HEK293 (cell line): ENCODE results near the gene APOB.

ENCODE experiments used
- CTCF ChIA-PET: fragments of 350-600 bp; formaldehyde crosslinking; extraction: SDS; loops from one replicate; lab custom pipeline; 2021; ENCODE audit warnings: antibody characterized with exemption; lab: Yijun Ruan, JAX
- POLR2A ChIA-PET: fragments of 300-600 bp; formaldehyde crosslinking; extraction: SDS; loops from one replicate; lab custom pipeline; 2020; ENCODE audit warnings: antibody characterized with exemption, inconsistent platforms; lab: Yijun Ruan, JAX
- H3K27ac ChIP-seq: fragments of 200-500 bp; sonication (Bioruptor generic); 2 replicates; pipeline ENCODE4 v1.5.1; 2014; ENCODE audit warnings: low read depth, low read length, control low read depth, inconsistent platforms; ENCODE audit errors: extremely low read depth
- H3K36me3 ChIP-seq, 2 experiments: fragments of 200-500 bp in 1 of 2; sonication (Bioruptor generic) in 1 of 2; 1 replicate in 1 of 2; 2 replicates in 1 of 2; pipeline ENCODE4 v1.5.1; 2014 to 2017; ENCODE audit warnings: inconsistent platforms in 2 of 2, low read length in 2 of 2; ENCODE audit not compliant: control insufficient read depth in 2 of 2, insufficient read depth in 1 of 2
- H3K4me1 ChIP-seq: fragments of 200-500 bp; sonication (Bioruptor generic); 2 replicates; pipeline ENCODE4 v1.5.1; 2014; ENCODE audit warnings: mild to moderate bottlenecking, low read length, inconsistent platforms; ENCODE audit not compliant: control insufficient read depth, insufficient read depth
- H3K4me3 ChIP-seq: 2 replicates; pipeline ENCODE4 v1.5.1; 2011; ENCODE audit warnings: low read depth, mild to moderate bottlenecking, control low read depth, low read length, moderate library complexity
- H3K9me3 ChIP-seq: fragments of 200-500 bp; sonication (Bioruptor generic); 2 replicates; pipeline ENCODE4 v1.5.1; 2014; ENCODE audit warnings: low read depth, low read length, inconsistent platforms; ENCODE audit not compliant: control insufficient read depth, insufficient read depth
- MZF1 ChIP-seq: fragments of 450-650 bp; formaldehyde crosslinking; IDR thresholded peaks from 2 replicates; pipeline ENCODE4 v1.5.1; 2017; ENCODE audit warnings: missing biosample characterization, missing genetic modification characterization, borderline replicate concordance
- PATZ1 ChIP-seq: fragments of 450-650 bp; formaldehyde crosslinking; IDR thresholded peaks from 2 replicates; pipeline ENCODE4 v1.5.1; 2016; ENCODE audit warnings: missing biosample characterization, missing genetic modification characterization
- SALL2 ChIP-seq: fragments of 450-650 bp; formaldehyde crosslinking; IDR thresholded peaks from 2 replicates; pipeline ENCODE4 v1.5.0; 2017; ENCODE audit warnings: missing biosample characterization, mild to moderate bottlenecking, missing genetic modification characterization, borderline replicate concordance
- SETDB1 ChIP-seq: IDR thresholded peaks from one replicate; pipeline ENCODE4 v1.6.1; 2017; ENCODE audit warnings: mild to moderate bottlenecking, low read length, moderate library complexity, mixed read lengths; ENCODE audit not compliant: insufficient read length
- SP2 ChIP-seq: fragments of 450-650 bp; formaldehyde crosslinking; IDR thresholded peaks from 2 replicates; pipeline ENCODE4 v1.5.1; 2016; ENCODE audit warnings: missing biosample characterization, missing genetic modification characterization
- WT1 ChIP-seq: fragments of 450-650 bp; formaldehyde crosslinking; IDR thresholded peaks from 2 replicates; pipeline ENCODE4 v1.5.1; 2016; ENCODE audit warnings: missing biosample characterization, missing genetic modification characterization
- ZNF121 ChIP-seq: fragments of 450-650 bp; formaldehyde crosslinking; IDR thresholded peaks from 2 replicates; pipeline ENCODE4 v1.5.1; 2016; ENCODE audit warnings: missing biosample characterization, missing genetic modification characterization
- ZNF155 ChIP-seq: fragments of 450-650 bp; formaldehyde crosslinking; IDR thresholded peaks from 2 replicates; pipeline ENCODE4 v1.5.1; 2016; ENCODE audit warnings: missing biosample characterization, missing genetic modification characterization
- ZNF157 ChIP-seq: fragments of 450-650 bp; formaldehyde crosslinking; IDR thresholded peaks from 2 replicates; pipeline ENCODE4 v1.5.1; 2016; ENCODE audit warnings: missing biosample characterization, missing genetic modification characterization
- ZNF169 ChIP-seq: fragments of 450-650 bp; formaldehyde crosslinking; IDR thresholded peaks from 2 replicates; pipeline ENCODE4 v1.5.1; 2016; ENCODE audit warnings: missing biosample characterization, missing genetic modification characterization
- ZNF214 ChIP-seq: fragments of 450-650 bp; formaldehyde crosslinking; IDR thresholded peaks from 2 replicates; pipeline ENCODE4 v1.5.1; 2017; ENCODE audit warnings: missing biosample characterization, mild to moderate bottlenecking, missing genetic modification characterization, borderline replicate concordance
- ZNF221 ChIP-seq: fragments of 450-650 bp; formaldehyde crosslinking; IDR thresholded peaks from 2 replicates; pipeline ENCODE4 v1.5.1; 2017; ENCODE audit warnings: missing biosample characterization, missing genetic modification characterization, borderline replicate concordance
- ZNF433 ChIP-seq: fragments of 450-650 bp; formaldehyde crosslinking; IDR thresholded peaks from 2 replicates; pipeline ENCODE4 v1.5.1; 2016; ENCODE audit warnings: missing biosample characterization, missing genetic modification characterization, low read depth
- ZNF488 ChIP-seq: fragments of 450-650 bp; formaldehyde crosslinking; IDR thresholded peaks from 2 replicates; pipeline ENCODE4 v1.5.1; 2016; ENCODE audit warnings: missing biosample characterization, missing genetic modification characterization
- ZNF501 ChIP-seq: fragments of 450-650 bp; formaldehyde crosslinking; IDR thresholded peaks from 2 replicates; pipeline ENCODE4 v1.5.1; 2016; ENCODE audit warnings: missing biosample characterization, missing genetic modification characterization
- ZNF544 ChIP-seq: fragments of 450-650 bp; formaldehyde crosslinking; IDR thresholded peaks from 2 replicates; pipeline ENCODE4 v1.5.0; 2017; ENCODE audit warnings: missing biosample characterization, missing genetic modification characterization
- ZNF558 ChIP-seq: fragments of 450-650 bp; formaldehyde crosslinking; IDR thresholded peaks from 2 replicates; pipeline ENCODE4 v1.5.1; 2016; ENCODE audit warnings: missing biosample characterization, missing genetic modification characterization
- ZNF560 ChIP-seq: fragments of 450-650 bp; formaldehyde crosslinking; IDR thresholded peaks from 2 replicates; pipeline ENCODE4 v1.5.1; 2017; ENCODE audit warnings: missing biosample characterization, missing genetic modification characterization, borderline replicate concordance
- ZNF610 ChIP-seq: fragments of 450-650 bp; formaldehyde crosslinking; IDR thresholded peaks from 2 replicates; pipeline ENCODE4 v1.5.1; 2016; ENCODE audit warnings: missing biosample characterization, missing genetic modification characterization, borderline replicate concordance
- ZNF639 ChIP-seq: fragments of 450-650 bp; formaldehyde crosslinking; IDR thresholded peaks from 2 replicates; pipeline ENCODE4 v1.5.1; 2016; ENCODE audit warnings: missing biosample characterization, missing genetic modification characterization
- ZNF701 ChIP-seq: fragments of 450-650 bp; formaldehyde crosslinking; IDR thresholded peaks from 2 replicates; pipeline ENCODE4 v1.5.1; 2016; ENCODE audit warnings: missing biosample characterization, missing genetic modification characterization
- ZSCAN18 ChIP-seq: fragments of 450-650 bp; formaldehyde crosslinking; IDR thresholded peaks from 2 replicates; pipeline ENCODE4 v1.5.1; 2016; ENCODE audit warnings: missing biosample characterization, missing genetic modification characterization
- ZSCAN4 ChIP-seq: fragments of 450-650 bp; formaldehyde crosslinking; IDR thresholded peaks from 2 replicates; pipeline ENCODE4 v1.5.1; 2017; ENCODE audit warnings: missing biosample characterization, missing genetic modification characterization
- ZXDB ChIP-seq: fragments of 450-650 bp; formaldehyde crosslinking; IDR thresholded peaks from 2 replicates; pipeline ENCODE4 v1.5.1; 2016; ENCODE audit warnings: missing biosample characterization, missing genetic modification characterization

The APOB gene

GRCh38 chr2:20986024-20986939, 57.6 kb downstream of the APOB start:
- H3K9me3 ChIP-seq: no peaks in the 10 kb centered on the region
- H3K4me1 ChIP-seq: no peaks in the 10 kb centered on the region
- CTCF ChIA-PET: interaction anchor here (1.3 to 1.4 kb wide), 2 partner anchors 205 to 325 kb away, joined by 3 to 5 read pairs; no protein-coding TSS in a partner anchor
- no peak for TF ChIP-seq ZSCAN4 (tag by site-specific recombination)
- TF ChIP-seq ZNF221 (tag by site-specific recombination): no peak
- no peak for TF ChIP-seq ZNF155
- no peak for TF ChIP-seq SETDB1
- TF ChIP-seq ZNF610: no peak
- TF ChIP-seq ZNF558: no peak
- no peak for TF ChIP-seq ZNF121 (tag by site-specific recombination)
- no peak for TF ChIP-seq WT1 (tag by site-specific recombination)
- no peak for TF ChIP-seq ZNF560 (tag by site-specific recombination)
- no peak overlapping the region for H3K4me3 ChIP-seq
- no peak overlapping the region for H3K27ac ChIP-seq
- H3K36me3 ChIP-seq: no peaks in the 10 kb centered on the region
- POLR2A ChIA-PET: no interaction called here

- TF ChIP-seq ZNF433 (no peak), ZNF501 (tag by site-specific recombination) (no peak), MZF1 (tag by site-specific recombination) (no peak), ZNF701 (tag by site-specific recombination) (no peak)
- TF ChIP-seq, all 188 proteins: peak for 0
- no peaks in the 10 kb centered on the region for H3K36me3 ChIP-seq
- ChIA-PET CTCF (interaction anchor here (1.4 kb wide), 1 partner anchor 204 kb away, joined by 3 read pairs; no protein-coding TSS in a partner anchor), POLR2A (no interaction called here)
- no peak overlapping the region for H3K4me3 ChIP-seq
- no peaks in the 10 kb centered on the region for H3K9me3 ChIP-seq
- H3K27ac ChIP-seq: no peak overlapping the region
- H3K4me1 ChIP-seq: no peaks in the 10 kb centered on the region
These were observed 58.8 kb downstream of the APOB start for GRCh38 chr2:20985062-20985461.

- no peaks in the 10 kb centered on the region for H3K4me1 ChIP-seq
- no peak overlapping the region for H3K27ac ChIP-seq
- ChIA-PET CTCF (interaction anchor here (0.7 kb wide), 1 partner anchor 93 kb away, joined by 3 read pairs; no protein-coding TSS in a partner anchor), POLR2A (no interaction called here)
- no peaks in the 10 kb centered on the region for H3K36me3 ChIP-seq
- no peaks in the 10 kb centered on the region for H3K9me3 ChIP-seq
- H3K4me3 ChIP-seq: no peak overlapping the region
- no peak for TF ChIP-seq PATZ1 (tag by site-specific recombination)
- no peak for TF ChIP-seq ZXDB (tag by site-specific recombination)
- no peak for TF ChIP-seq SALL2
- no peak for TF ChIP-seq ZNF169 (tag by site-specific recombination)
- no peak for TF ChIP-seq ZNF214 (tag by site-specific recombination)
- no peak for TF ChIP-seq ZNF639 (tag by site-specific recombination)
- no peak for TF ChIP-seq ZNF488 (tag by site-specific recombination)
- no peak for TF ChIP-seq SP2 (tag by site-specific recombination)
- TF ChIP-seq ZNF157: no peak
- TF ChIP-seq ZSCAN18: no peak
- no peak for TF ChIP-seq ZNF544 (tag by site-specific recombination)
These were observed 59.5 kb downstream of the APOB start for GRCh38 chr2:20984408-20984807.
